Breast epithelium (tissue), 4 donors: ENCODE data around the gene PPARG. TPM values are rescaled to one million over a fixed set of nuclear protein-coding genes. Genes with fewer than 3 reads are reported as not detected.

ENCODE experiments used
- DNase-seq, 2 donors: peaks; one replicate each; pipeline ENCODE4 v3.0.0-alpha.2; 2019; ENCODE audit warnings: low spot score in 2 of 2
- H3K27ac ChIP-seq, 2 donors: fragments of 200-600 bp; sonication (generic) in 1 of 2; one replicate each; pipeline ENCODE4 v1.5.1; 2016 to 2019; ENCODE audit warnings: mild to moderate bottlenecking in 1 of 2
- H3K27me3 ChIP-seq, 2 donors: fragments of 200-600 bp; sonication (generic) in 1 of 2; one replicate each; pipeline versions ENCODE4 v1.5.1 to v1.6.0; 2017 to 2019; ENCODE audit warnings: control low read depth in 1 of 2, mild to moderate bottlenecking in 1 of 2
- H3K36me3 ChIP-seq: fragments of 200-600 bp; one replicate; pipeline ENCODE4 v1.5.1; 2019
- H3K4me1 ChIP-seq, 2 donors: fragments of 200-600 bp; sonication (generic); one replicate each; pipeline ENCODE4 v1.5.1; 2016 to 2019; ENCODE audit warnings: control low read depth in 1 of 2
- H3K4me3 ChIP-seq, 3 donors: fragments of 200-600 bp; sonication (generic); 1 replicate in 2 of 3; 2 replicates in 1 of 3; pipeline ENCODE4 v1.5.1; 2016 to 2019; ENCODE audit warnings: mild to moderate bottlenecking in 3 of 3, moderate library complexity in 2 of 3
- H3K9me3 ChIP-seq, 2 donors: fragments of 200-600 bp; sonication (generic) in 1 of 2; one replicate each; pipeline ENCODE4 v1.5.1; 2016 to 2019; ENCODE audit warnings: control low read depth in 1 of 2
- CTCF ChIP-seq, 3 donors: fragments of 450-650 bp; IDR thresholded peaks; one replicate each; pipeline ENCODE4 v1.5.1; 2016 to 2017; ENCODE audit warnings: antibody characterized with exemption in 3 of 3, mild to moderate bottlenecking in 3 of 3, moderate library complexity in 3 of 3
- POLR2A ChIP-seq: fragments of 450-650 bp; IDR thresholded peaks from one replicate; pipeline ENCODE4 v1.6.1; 2016; ENCODE audit warnings: antibody characterized with exemption, mild to moderate bottlenecking, moderate library complexity
- intact Hi-C: fragments of 100-400 bp; cut with DNase I; formaldehyde crosslinking; loops from one replicate; pipeline ENCODE4 v1.15.1; 2023; ENCODE audit warnings: low total_unique reads
- total RNA-seq, 3 donors: library from RNA; depleted of rRNA; stranded (reverse); fragments of >200 nt; gene quantifications; one replicate each; pipeline ENCODE4 v1.1.0, GENCODE V29; 2016

The PPARG gene
- total RNA-seq, 3 donors from 2014 or later: 44.2 to 359 (median 96.0) TPM

DNA sequence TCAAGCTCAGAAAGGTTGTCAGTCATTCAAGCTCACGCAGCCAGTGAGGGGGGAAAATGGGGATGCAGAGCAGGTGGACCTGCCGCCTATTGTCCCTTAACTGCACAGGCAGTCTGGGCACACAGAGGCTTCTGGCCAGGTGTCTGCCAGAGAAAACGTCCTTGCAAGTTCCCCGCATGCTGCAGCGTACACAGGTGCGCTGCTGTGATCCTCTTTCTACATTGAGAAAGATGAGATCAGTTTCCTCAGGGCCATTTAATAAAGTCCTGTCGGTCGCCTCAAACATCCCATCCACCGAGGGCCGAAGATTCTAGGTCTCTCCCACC is 195.0 kb downstream of the PPARG start:
- DNase-seq: no peak
- no peaks in the 10 kb centered on the region for H3K27me3 ChIP-seq
- intact Hi-C loops: loop anchor here (10.0 kb wide), 1 partner anchor 349 kb away; no protein-coding TSS in a partner anchor
- H3K27ac ChIP-seq: peak overlapping the region; percentile 74 to 91
- no peak for TF ChIP-seq POLR2A
- no peak for TF ChIP-seq CTCF (IDR thresholded peaks at IDR 0.05)
- H3K36me3 ChIP-seq: no peaks in the 10 kb centered on the region
- no peaks in the 10 kb centered on the region for H3K9me3 ChIP-seq
- H3K4me3 ChIP-seq: peak overlapping the region; percentile 70 to 95 (median 73)
- H3K4me1 ChIP-seq: peaks cover 0 to 5% of the 10 kb centered on the region in 2 donors

Other genes with a start within 250 kb of the PPARG start
- gene TIMP4, start 130.2 kb upstream of the PPARG start, total RNA-seq: 100 to 1,000 TPM in 1 of 3 donors, 10 to 100 TPM in 2; 27.4 to 170 (median 46.9) TPM
- gene TSEN2, start 195.4 kb downstream of the PPARG start, total RNA-seq: 10 to 100 TPM; 20.0 to 32.8 (median 26.5) TPM